GM19452 (cell line): Measurements from ENCODE around the gene PPOX.

Experiments used
- ATAC-seq: cut with Tn5 transposase; IDR thresholded peaks from one replicate; pipeline ENCODE4 v1.9.1; 2021; ENCODE audit not compliant: unreplicated experiment

Gene PPOX

GRCh38 chr1:161196521-161197451, 30.6 kb downstream of the PPOX start:
- ATAC-seq: no peak

GRCh38 chr1:161197560-161198193, 31.5 kb downstream of the PPOX start:
- ATAC-seq: no peak

GRCh38 chr1:161198194-161198896, 32.1 kb downstream of the PPOX start:
- ATAC-seq: no peak

GRCh38 chr1:161198897-161199431, 32.7 kb downstream of the PPOX start, which contains the start of gene ADAMTS4:
Gene ADAMTS4, minus strand, starts transcription at chr1:161199054. Its CDS starts 427 bp downstream, at chr1:161198627.
- ATAC-seq: no peak

- no peak for ATAC-seq
These were observed 33.4 kb downstream of the PPOX start for GRCh38 chr1:161199506-161200139.

GRCh38 chr1:161200421-161200991, 34.3 kb downstream of the PPOX start:
- no peak for ATAC-seq

- no peak for ATAC-seq
These were observed 35.0 kb downstream of the PPOX start for GRCh38 chr1:161200992-161201835.

- ATAC-seq: peak; percentile 97
These were observed 35.8 kb downstream of the PPOX start, which contains the start of gene NDUFS2 for GRCh38 chr1:161201836-161202712. Gene NDUFS2, plus strand, starts transcription at chr1:161202367. Its CDS starts 19 bp downstream, at chr1:161202386.

- ATAC-seq: no peak
These were observed 40.4 kb downstream of the PPOX start for GRCh38 chr1:161206411-161207140.

- ATAC-seq: no peak
These were observed 40.9 kb downstream of the PPOX start for GRCh38 chr1:161207173-161207572.

- ATAC-seq: no peak
These were observed 43.7 kb downstream of the PPOX start for GRCh38 chr1:161209790-161210409.

GRCh38 chr1:161214369-161214768, 48.1 kb downstream of the PPOX start:
- no peak for ATAC-seq

GRCh38 chr1:161215076-161215475, 48.9 kb downstream of the PPOX start, which contains the start of gene FCER1G:
Gene FCER1G, plus strand, starts transcription at chr1:161215295. Its CDS starts 27 bp downstream, at chr1:161215322.
- ATAC-seq: no peak

GRCh38 chr1:161216945-161217712, 50.9 kb downstream of the PPOX start:
- peak; percentile 87 for ATAC-seq

- ATAC-seq: no peak
These were observed 51.6 kb downstream of the PPOX start for GRCh38 chr1:161217831-161218230.

GRCh38 chr1:161218301-161219077, 52.3 kb downstream of the PPOX start:
- ATAC-seq: no peak
